DMS 273 treated with DMSO at 0.1 percent for 48 hours (cell line): ENCODE data around the gene XK.
"Not testable (repeated sequence)": the region's sequence is repeated elsewhere in the genome, so short reads cannot be mapped to it uniquely, and the experiment has no call there.

ENCODE experiments used
- DNase-seq: peaks from one replicate; lab custom pipeline; 2025; lab: John Stamatoyannopoulos, UW

XK gene

DNA sequence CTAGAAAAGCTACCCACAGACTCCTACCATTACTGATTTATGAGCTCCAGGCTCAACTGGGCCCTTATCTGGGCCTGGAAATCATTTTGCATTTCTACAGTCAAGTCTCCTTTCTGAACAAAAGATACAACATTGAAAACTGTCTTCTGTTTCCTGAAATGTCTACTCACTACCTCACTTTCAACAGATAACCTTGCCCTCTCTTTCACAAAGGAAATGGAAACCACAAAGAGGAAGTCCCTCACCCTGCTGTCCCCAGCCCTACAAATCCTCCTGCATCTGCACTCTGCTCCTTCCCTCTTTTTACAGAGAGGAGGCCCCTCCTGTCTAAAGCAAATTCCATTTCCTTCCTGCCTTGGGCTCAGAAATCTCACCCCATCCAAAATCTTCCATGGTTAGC is 69.4 kb downstream of the XK start:
- no peak for DNase-seq

DNA sequence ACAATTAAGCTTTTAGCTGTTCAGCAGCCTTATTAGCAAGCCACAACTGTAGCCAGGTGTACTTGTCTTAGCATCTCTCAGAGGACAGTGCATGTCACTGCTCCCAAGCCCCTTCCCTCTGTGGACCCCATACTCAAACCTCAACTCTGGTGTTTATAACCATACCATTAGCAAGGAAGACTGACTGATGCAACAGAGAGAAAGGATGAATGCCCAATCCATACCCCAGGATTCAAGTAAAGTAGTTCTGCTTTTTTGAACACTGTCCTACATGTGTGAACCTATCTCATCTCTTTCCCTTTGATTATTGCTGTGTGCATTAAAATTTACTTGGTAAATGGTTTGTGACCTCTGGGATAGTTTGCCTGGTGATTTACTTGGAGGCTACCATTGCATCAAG is 71.5 kb downstream of the XK start:
- no peak for DNase-seq

DNA sequence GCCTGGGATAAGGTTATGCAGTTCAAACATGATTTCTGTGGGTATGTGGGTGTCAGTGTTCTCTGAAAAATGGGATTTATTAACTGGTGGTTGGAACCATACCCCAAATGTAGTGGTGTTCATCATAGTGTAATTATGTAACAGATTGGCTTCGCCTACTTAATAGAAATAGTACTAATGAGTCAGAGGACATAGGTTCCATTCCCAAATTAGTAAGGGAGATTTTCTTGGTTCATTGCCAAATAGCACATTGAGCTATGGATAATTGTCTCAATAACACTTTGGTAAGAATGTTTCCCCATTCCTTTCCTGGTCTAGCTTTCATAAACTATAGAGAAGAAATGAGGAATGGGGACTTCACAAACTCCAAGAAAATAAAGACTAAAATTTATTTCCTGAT is 73.8 kb downstream of the XK start:
- DNase-seq, result no peak

DNA sequence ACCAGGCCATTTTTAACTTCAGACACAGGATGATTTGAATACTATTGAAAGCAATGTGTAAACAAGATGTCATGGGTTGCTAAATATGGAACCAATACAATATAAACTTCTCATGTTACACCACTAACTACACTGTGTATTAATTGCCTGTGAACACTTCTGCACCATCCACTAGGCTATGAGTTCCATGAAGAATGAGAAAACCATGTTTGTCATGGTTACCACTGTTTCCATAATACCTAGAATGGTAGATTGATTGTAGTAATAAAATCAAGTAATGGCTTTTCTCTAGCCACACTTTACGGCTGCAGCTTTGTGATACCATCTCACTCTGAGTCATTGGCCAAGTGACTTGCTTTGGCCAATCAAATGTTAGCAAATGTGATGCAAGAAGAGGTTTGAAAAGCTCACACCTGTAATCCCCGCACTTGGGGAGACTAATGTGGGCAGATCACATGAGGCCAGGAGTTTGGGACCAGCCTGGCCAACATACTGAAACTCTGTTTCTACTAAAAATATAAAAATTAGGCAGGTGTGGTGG is 74.4 kb downstream of the XK start:
- no peak for DNase-seq

DNA sequence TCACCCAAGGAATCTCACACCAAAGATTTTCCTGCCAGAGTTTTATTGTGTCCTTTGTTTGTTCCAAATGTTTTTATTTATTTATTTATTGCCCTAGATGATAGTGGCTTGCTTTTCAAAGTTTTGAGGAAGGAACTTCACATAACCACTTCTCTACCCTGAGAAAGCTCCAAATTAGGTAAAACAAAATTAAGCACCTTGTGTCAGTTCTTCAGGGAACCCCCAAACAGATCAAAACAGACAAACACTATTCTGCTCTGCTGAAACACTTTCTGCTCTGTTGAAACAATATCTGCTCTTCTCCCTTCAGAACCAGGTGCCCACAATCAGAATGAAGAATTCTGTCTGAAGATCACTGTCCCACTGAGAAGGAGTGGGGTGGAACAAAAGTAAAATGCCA is 77.8 kb downstream of the XK start:
- no peak for DNase-seq

DNA sequence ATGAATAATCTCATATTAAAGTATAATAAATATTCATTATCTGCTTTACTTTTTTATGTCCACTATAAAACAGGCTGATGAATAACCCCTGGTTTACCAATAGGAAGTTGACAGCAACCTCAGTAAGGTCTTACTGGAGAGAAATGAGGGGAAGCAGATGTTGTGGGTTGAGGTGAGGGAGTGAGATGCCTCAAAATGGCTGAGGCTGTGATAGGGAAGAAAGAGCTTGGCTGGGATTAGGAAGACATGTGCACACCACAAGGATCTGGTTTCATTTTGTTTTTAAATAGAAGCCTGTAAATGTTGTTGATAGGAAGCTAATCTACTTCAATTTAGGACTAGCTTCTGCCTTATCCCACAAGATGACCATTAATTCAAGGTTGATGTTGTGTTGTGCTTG is 79.9 kb downstream of the XK start:
- no peak for DNase-seq

DNA sequence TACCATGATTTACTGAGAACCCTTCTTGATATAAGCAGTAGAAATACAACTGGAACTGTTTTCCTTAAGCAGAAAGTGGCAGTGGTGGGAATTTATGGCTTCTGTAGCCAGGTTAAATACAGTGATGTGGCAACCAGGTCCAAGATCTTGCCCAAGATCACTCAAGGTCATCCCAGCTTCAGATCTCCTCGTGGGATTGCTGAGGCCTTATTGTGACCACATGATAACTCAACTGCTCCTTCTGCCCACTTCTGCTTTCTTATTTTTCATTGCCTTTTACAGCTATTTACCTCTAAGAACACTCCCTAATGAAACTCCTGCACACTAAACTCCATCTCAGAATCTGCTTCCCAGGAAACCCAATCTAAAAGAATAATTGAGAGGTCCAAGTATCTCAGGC is 81.8 kb downstream of the XK start:
- no peak for DNase-seq

DNA sequence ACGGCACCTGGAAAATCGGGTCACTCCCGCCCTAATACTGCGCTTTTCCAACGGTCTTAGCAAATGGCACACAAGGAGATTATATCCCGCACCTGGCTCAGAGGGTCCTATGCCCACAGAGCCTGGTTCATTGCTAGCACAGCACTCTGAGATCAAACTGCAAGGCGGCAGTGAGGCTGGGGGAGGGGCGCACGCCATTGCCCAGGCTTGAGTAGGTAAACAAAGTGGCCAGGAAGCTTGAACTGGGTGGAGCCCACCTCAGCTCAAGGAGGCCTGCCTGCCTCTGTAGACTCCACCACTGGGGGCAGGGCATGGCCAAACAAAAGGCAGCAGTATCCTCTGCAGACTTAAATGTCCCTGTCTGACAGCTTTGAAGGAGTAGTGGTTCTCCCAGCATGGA is 83.3 kb downstream of the XK start:
- DNase-seq, result not testable (repeated sequence)

DNA sequence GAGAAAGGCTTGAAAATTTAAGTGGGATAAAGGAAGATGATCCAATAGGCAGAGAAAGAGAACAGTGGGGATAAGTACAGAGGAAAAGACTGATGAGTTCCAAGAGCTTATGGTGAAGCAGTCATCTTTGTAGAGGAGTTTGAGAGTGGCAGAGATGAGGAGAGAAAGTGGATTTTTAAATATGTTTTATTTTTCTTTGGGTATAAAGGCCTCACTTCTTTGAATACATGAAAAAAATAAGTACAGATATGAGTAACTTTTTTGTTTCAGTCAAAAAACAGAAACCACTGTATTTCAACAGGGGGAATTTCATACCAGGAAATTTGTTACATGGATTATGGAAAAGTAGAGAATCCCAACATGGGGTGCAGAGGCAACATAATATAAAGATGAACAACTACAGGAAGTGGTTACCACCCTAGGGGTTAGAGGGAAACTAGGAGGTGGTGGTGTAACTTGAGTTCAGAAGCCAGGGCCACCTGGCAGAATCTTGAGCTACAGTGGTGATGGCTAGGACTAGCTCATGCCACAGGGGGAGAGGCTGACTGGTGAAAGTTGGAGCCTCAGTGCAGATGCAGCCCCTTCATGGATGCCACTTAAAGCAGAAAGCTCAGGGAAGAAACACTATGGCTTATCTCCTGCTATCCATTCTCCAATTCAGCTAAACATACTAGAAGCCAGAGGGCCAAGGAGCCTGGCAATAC is 90.8 kb downstream of the XK start:
- DNase-seq, result no peak

DNA sequence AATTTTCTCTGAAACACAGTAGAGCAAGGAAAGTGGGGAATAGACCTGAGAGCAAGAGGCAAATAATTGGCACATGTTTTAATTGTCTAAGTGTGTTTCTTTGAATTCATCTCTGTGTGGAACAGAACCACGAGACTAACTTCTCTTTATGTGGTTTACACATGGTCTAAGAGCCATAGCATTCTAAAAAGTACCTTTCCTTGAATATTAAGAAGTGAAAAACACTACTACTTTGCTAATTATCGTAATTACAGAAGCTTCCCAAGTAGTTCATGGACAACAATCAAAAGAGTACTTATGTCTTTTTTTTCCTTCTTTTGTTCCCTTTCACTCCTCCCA is 91.4 kb downstream of the XK start:
- DNase-seq, result no peak

DNA sequence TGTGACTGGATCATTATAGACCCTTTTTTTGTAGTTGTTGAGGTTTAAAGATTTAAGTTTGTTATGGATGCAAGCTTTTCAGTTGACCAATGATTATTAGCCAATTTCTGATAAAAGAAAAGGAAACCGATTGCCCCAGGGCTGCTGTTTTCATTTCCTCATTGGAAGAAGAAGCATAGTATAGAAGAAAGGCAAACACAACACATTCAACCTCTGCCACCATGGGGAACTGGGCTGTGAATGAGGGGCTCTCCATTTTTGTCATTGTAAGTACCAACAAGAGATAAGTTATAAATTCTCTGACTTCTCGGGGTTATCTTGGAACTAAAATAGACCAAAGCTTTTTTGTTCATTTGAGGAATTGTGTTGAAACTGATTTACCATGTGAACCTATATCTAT is 94.3 kb downstream of the XK start, which contains the start of gene CYBB:
TSS of gene CYBB (plus strand) at position 203 of the 400 bp plus-strand sequence. CDS start at position 222, 19 bp downstream.
- no peak for DNase-seq

DNA sequence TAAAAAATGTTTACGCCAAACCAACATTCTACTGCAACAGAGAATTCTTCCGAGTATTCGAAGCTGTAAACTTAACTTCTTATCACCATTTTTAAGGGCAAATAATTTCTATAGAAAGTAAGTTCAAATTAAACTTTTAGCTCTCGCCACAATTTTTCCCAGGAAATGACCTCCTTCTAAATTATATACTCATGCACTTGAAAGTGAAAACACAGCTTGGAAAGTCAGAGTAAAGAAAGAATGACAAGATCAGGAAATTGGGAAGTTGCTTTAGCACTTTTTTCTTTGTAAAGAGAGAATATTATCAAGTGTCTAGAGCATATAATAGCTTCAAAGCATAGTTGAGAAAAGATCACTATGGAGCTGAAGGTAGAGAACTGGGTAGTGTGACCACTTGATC is 95.5 kb downstream of the XK start:
- DNase-seq, result no peak
